NB4 (cell line): ENCODE results near the gene THRA.

Experiments
- DNase-seq: peaks from one replicate; pipeline ENCODE4 v3.0.0; 2010; ENCODE audit warnings: low read depth
- H3K4me3 ChIP-seq: one replicate; pipeline ENCODE4 v1.5.1; 2011; ENCODE audit warnings: mild to moderate bottlenecking, low read depth, low read length, moderate library complexity
- MYC ChIP-seq: IDR thresholded peaks from 2 replicates; pipeline ENCODE4 v1.6.1; 2011; ENCODE audit warnings: low read depth, low read length
- POLR2A ChIP-seq: IDR thresholded peaks from 2 replicates; pipeline ENCODE4 v1.6.1; 2011; ENCODE audit warnings: mild to moderate bottlenecking; ENCODE audit not compliant: insufficient read length; ENCODE audit errors: extremely low read depth
- TF ChIP-seq, protein P1 (sequence below): IDR thresholded peaks from one replicate; pipeline ENCODE4 v1.5.1; 2012; ENCODE audit warnings: low read depth, low read length
- TF ChIP-seq, protein P2 (sequence below): IDR thresholded peaks from 2 replicates; pipeline ENCODE4 v1.6.1; 2011; ENCODE audit warnings: low read depth, low read length

The THRA gene

DNA sequence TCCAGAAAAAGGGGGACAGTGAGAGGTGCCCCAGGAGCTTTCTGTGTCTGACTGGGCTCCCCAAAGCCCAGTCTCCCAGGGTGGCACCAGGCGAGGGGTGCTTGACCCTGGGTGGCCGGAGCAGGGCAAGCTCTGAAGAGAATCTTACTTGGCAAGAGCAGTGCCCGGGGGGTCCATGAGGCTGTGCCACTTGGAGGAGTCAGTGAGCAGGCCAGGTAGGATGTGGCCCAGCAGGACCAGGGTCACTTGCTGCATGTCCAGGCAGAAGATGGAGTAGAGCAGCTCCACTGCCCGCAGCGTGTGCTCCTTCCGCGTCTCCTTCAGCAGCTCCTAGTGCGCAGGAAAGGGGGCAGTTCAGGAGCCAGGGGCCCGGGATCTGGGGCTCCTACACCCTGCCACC is 40.3 kb upstream of the THRA start:
- no peak for DNase-seq
- no peak overlapping the region for H3K4me3 ChIP-seq
- TF ChIP-seq, protein P1, sequence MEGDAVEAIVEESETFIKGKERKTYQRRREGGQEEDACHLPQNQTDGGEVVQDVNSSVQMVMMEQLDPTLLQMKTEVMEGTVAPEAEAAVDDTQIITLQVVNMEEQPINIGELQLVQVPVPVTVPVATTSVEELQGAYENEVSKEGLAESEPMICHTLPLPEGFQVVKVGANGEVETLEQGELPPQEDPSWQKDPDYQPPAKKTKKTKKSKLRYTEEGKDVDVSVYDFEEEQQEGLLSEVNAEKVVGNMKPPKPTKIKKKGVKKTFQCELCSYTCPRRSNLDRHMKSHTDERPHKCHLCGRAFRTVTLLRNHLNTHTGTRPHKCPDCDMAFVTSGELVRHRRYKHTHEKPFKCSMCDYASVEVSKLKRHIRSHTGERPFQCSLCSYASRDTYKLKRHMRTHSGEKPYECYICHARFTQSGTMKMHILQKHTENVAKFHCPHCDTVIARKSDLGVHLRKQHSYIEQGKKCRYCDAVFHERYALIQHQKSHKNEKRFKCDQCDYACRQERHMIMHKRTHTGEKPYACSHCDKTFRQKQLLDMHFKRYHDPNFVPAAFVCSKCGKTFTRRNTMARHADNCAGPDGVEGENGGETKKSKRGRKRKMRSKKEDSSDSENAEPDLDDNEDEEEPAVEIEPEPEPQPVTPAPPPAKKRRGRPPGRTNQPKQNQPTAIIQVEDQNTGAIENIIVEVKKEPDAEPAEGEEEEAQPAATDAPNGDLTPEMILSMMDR, result no peak
- TF ChIP-seq, protein P2, sequence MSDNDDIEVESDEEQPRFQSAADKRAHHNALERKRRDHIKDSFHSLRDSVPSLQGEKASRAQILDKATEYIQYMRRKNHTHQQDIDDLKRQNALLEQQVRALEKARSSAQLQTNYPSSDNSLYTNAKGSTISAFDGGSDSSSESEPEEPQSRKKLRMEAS, result no peak
- no peak for TF ChIP-seq MYC
- no peak for TF ChIP-seq POLR2A

DNA sequence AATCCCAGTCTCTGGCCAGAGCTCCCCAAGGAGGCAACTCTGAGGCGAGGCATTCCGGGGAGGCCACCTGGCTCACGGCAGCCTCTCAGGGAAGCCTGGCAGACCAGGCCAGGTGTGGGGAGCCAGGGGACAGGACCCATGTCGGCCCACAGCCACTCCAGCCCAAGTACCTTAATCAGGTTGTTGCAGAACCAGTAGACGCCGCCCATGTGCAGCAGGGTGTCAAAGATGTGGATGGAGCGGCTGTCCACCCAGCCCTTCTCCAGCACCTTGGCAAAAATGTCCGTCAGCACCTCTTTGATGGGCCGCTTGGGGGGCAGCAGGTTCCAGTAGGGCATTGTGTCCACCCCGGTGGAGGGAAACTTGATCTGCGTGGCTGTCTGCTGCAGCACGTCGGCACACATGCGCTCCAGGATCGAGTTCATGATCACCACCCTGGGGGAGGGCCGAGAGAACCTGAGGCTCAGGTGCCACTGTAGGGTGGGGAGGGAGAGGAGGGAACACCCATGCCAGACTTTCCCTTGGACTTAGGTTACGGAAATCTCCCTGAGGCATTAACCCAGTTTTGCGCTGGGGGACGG is 39.7 kb upstream of the THRA start:
- no peak overlapping the region for H3K4me3 ChIP-seq
- DNase-seq, result no peak
- TF ChIP-seq, protein P1, result no peak
- TF ChIP-seq MYC (no peak), POLR2A (no peak)
- TF ChIP-seq, protein P2, result no peak

DNA sequence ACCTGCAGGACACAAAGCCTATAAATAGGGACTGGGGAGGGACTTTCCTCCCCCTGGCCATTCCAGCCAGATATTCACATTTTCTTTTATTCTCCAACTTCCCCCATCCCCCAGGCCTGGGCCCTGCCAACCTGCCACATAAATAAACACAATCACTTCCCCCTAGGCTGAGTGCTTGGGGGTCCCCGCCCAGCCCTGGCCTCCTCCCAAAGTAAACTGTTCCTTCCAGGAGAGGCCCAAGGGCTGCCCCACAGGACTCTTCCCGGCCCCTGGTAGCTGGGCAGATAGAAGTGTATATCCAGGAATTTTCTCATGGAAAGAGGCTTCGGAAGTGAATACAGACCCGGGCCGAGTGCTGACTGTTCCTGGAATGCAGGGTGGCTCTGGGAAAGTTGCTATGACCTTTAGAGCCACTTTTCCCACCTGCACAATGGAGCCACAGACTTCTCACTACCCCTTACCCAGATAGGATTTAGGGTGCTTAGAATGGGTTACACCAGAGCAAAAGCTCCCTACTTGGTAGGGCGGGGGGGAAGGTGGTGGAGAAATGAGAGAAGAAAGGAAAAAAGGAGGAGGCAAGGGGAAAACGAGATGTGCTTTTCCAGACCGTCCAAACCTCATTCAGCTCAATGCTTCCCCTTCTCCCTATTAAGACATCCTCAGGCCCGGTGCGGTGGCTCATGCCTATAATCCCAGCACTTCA is 39.0 kb upstream of the THRA start:
- DNase-seq, result no peak
- no peak overlapping the region for H3K4me3 ChIP-seq
- TF ChIP-seq, protein P1, result no peak
- TF ChIP-seq MYC (no peak), POLR2A (no peak)
- TF ChIP-seq, protein P2, result no peak

DNA sequence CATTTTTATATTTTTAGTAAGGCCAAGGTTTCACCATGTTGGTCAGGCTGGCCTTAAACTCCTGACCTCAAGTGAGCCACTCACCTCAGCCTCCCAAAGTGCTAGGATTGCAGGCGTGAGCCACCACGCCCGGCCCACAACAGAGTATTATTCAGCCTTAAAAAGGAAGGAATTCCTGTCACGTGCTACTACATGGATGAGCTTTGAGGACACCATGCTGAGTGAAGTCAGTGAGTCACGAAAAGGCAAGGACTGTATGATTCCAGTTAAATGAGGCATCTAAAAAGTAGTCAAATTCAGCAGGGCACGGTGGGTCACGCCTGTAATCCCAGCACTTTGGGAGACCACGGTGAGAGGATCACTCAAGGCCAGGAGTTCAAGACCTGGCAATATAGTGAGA is 37.9 kb upstream of the THRA start:
- no peak overlapping the region for H3K4me3 ChIP-seq
- TF ChIP-seq, protein P1, result no peak
- TF ChIP-seq MYC (no peak), POLR2A (no peak)
- TF ChIP-seq, protein P2, result no peak
- no peak for DNase-seq

DNA sequence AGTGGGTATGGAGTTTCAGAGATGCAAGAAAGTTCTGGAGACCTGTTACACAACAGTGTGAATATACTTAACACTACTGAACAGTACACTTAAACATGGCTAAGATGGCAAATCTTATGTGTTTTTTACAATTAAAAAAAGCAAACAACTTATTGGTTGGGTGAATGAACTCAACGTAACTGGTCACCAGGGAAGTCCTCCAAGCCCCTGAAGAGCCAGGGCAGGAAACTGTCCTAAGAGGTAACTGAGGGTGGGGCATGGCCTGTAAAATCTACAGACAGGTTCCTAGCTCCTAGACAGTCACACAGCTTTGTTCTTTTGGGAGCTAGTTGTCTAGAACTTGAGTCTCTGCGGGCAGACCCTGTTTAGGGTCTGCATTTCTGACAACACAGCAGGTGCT is 37.2 kb upstream of the THRA start:
- TF ChIP-seq, protein P1, result no peak
- TF ChIP-seq, protein P2, result no peak
- no peak for TF ChIP-seq MYC
- TF ChIP-seq POLR2A, result no peak
- DNase-seq, result no peak
- no peak overlapping the region for H3K4me3 ChIP-seq
